Activated naive CD4-positive, alpha-beta T cell treated with Interleukin-2 at 50 U/mL for 16 hours (primary cell): ENCODE measurements around the gene ZCWPW2.

Source experiments
- DNase-seq: peaks from one replicate; pipeline ENCODE4 v3.0.0-alpha.2; 2020

The ZCWPW2 gene, protein sequence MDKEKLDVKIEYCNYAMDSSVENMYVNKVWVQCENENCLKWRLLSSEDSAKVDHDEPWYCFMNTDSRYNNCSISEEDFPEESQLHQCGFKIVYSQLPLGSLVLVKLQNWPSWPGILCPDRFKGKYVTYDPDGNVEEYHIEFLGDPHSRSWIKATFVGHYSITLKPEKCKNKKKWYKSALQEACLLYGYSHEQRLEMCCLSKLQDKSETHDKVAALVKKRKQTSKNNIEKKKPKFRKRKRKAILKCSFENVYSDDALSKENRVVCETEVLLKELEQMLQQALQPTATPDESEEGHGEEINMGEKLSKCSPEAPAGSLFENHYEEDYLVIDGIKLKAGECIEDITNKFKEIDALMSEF

DNA sequence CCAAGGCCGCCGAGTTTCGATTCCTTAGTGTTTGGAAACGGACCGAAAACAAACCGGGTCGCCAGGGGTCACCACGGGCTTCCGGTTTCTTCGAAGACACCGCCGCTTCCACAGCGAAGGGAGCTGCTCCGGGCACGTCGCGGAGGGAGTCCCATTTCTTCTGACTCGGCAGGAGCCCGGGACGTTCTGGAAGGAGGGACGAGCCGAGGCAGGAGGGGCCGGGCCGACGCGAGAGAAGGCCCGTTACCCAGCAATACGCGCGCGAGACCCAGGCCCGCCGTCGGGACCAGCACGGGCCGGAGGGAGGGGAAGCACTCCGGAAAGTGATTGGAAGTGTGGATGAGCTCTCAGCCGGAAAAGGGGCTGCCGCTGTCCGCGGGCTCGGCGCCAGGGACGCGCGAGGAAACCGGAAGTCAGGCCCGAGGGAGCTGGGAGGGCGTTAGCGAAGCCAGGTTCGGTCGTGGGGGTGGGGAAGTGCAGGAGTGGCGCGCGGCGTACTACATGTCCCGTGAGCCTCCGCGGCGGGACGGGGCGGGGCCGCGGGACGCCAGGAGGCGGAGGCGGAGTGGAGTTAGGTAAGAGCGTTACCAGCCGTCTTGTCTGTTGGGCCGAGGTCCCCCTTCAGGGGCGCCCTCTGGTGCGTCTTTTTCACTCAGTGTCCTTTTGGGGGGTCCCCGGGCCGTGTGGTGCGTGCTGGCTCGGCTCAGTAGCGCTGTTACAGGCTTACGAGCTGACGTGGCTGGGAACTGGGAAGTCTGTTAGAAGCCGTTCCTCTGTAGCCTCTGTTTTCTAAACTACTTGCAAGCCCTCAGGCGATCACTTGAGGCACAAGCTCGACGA lies at the start of gene ZCWPW2, which contains the start of gene AZI2:
TSS of gene ZCWPW2 (plus strand) at position 93 of the 840 bp plus-strand sequence. CDS start 64,348 bp downstream, outside the sequence.
TSS of gene AZI2 (minus strand) at position 196 of the 840 bp plus-strand sequence. CDS start 8,207 bp downstream, outside the sequence.
- DNase-seq, result peak; percentile 93

DNA sequence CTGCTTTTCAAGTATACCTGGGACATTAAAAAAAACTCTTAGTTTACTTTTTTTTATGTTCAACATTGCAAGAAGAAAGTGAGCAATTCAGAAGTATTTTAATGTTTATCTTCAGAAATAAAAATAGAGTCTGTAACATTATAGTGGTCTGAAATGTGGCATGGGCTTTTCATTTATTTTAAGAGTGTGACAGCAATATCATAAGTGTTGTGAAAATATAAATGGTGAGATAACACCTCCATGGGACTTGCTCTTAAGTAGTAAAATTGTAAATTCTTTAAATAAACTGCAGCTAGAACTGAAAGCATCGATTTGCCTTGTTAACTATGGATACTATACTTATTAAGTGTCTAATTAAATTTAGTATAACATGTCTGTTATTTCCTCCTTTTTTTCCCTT lies 48.8 kb upstream of the ZCWPW2 start:
- no peak for DNase-seq

DNA sequence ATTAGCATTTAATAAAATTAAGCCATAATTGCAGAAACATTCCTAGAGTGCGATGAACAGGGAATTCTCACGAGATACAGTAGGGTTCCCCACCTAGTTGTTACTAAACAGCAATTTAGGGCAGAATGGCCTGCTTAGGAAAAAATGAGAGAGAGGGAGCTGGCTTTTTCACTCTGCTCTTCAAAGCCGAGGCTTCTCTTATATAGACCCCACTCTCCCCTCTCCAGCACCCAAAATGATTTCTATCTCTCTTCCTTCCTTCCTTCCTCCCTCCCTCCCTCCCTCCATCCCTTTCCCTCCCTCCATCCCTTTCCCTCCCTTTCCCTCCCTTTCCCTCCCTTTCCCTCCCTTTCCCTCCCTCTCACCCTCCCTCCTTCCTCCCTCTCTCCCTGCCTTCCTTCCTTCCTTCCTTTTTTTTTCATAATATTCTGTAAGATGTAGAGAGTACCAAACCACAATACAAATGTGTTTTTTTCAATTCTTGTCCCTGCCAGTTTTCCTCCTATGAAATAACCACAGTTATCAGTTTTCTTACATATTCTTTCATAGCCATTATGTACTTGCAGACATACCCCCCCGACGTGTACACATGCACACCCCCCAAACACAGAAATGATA lies 48.1 kb upstream of the ZCWPW2 start:
- no peak for DNase-seq

DNA sequence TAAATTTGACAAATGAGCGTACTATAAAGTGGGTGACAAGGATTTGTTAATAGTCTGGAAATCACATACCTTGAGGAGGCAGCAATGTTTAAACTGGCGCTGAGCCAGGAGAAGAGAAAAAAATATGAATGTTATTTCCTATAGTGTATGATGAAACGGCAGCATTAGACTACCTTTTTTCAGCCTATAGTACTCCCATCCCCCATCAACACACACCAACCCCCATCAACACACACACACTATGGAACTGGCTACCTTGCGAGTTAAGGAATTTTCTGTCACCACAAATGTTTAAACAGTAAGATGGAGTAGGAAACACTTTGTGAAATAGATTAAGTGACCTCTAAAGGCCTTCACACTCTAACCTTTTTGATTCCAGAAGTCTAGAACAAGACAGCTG lies 46.8 kb upstream of the ZCWPW2 start:
- no peak for DNase-seq

DNA sequence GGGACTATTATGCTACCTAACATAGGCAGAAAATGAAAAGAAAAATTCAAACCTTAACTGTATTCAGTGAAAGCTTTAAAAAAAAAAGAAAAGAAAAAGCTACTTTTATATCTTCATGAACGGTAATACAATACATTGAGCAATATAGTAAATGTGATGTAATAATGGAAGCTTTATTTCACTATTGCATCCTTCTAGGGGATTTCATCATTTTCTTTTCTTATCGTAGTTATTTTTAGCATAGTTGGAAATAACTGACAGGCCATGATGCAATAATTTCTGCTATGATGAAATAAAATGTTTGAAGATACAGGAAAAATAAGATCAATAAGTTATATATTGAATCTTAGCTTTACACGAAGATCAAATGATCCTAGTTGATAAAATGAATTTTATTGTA lies 40.3 kb upstream of the ZCWPW2 start:
- no peak for DNase-seq

DNA sequence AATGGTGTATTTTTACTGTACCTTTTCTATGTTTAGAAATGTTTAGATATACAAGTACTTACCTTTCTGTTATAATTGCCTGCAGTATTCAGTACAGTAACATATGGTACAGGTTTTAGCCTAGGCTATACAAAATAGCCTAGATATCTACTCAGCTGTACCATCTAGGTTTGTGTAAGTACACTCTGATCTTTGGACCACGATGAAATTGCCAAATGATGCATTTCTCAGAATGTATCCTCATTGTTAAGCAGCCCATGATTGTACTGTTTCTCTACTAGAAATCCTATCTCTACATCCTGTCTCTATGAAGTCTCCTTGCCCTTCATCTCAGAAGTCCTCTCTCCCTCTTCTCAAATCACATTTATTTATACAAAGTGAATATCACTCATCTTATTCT lies 32.8 kb upstream of the ZCWPW2 start:
- DNase-seq, result no peak

DNA sequence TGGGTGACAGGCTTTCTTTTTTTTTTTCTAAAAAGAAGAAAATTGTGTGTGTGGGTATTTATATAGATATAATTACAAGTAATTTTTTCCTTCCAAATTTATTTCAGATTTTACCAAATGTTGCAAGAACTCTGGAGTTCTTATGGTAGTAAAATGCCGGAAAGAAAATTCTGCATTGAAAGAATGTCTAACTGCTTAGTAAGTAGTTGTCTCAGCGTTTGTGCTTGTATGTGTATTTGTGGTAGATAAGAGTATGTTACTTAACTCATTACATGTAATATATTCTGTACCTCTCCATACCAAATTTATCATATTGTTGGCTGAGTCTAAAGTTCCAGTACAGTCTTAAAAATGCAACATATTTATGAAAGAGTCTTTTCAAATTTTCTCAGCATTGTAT lies 32.3 kb upstream of the ZCWPW2 start:
- no peak for DNase-seq

DNA sequence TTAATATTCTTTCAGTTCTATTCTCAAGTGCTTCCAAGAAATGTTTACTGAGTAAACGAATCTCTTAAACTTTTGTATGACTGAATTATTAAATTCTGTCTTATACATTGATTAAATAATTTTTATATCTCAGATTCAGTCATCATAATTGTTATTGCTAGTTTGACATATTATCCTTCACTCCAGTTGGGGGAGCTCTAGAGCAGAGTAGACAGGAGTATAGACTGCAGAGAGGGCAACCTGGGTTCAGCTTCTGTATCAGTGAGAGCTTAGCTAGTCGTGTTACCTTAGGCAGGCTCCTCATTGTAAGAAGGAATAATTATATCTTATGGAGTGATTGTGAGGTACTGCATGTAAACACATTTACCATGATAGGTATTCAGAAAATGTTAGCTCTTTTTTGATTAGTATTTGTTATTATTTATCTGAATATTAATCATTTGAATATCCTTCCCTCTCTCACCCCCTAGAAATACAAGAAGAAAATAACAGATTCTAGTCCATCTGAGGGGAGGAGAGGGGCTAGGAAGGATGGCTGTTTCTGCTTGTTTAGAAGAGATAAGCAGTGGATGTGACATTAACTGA lies 31.0 kb upstream of the ZCWPW2 start:
- DNase-seq, result peak; percentile 9

DNA sequence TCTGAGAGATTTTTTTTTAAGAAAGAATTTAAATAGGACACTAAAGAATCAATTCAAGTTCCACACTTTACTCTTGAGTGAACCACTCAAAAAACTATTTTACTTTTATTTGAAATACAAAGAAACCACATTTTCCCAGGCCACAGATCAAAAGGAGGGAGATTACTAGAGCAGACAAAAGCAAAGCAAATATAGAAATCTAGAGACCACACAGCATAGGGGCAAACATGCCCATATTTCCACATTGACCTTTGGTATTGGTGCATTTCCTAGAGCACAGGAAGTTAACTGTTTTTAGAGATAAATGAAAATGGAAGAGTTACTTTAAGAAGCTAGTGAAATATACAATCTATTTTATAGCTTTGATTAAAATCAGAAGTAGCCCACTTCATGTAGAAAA lies 27.5 kb upstream of the ZCWPW2 start:
- no peak for DNase-seq

DNA sequence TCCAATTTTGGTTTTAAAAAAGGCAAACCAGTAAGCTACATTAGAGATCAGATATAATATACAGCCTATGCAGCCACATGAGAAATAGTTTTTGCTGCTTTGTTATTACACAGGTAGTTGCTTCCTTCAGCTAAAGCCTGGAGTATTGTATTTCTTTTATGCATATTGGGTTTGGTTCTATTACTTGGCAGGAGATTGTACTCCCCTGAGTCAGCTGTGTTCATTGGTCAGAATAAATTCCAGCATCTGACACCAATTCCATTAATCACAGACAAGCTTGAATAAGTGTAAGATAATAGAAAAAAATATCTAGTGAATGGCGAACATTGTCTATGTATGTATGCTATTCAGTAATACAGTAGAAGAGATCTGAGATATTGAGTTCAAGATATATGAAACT lies 26.1 kb upstream of the ZCWPW2 start:
- DNase-seq, result no peak

DNA sequence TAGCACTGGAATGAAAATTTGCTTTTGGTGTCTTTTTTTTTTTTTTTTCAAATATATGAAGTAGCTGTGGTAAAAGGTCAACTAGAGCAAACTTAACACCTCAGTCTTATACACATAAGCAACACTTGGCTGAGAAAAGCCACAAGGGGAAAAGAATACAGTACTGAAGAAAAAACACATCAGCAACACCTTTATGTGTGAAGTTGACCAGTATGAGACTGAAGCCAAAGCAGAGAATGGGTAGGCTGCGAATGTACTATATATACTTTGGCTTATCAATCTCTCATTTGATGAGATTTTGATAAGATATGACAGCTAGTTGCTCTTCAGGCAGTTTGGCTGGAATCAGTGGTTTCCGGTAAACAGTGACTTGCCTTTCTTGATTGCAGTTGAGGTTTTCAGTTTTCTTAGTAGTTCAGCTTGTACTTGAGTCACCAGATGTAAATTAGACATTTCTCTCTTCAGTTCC lies 22.0 kb upstream of the ZCWPW2 start:
- DNase-seq, result peak; percentile 43

DNA sequence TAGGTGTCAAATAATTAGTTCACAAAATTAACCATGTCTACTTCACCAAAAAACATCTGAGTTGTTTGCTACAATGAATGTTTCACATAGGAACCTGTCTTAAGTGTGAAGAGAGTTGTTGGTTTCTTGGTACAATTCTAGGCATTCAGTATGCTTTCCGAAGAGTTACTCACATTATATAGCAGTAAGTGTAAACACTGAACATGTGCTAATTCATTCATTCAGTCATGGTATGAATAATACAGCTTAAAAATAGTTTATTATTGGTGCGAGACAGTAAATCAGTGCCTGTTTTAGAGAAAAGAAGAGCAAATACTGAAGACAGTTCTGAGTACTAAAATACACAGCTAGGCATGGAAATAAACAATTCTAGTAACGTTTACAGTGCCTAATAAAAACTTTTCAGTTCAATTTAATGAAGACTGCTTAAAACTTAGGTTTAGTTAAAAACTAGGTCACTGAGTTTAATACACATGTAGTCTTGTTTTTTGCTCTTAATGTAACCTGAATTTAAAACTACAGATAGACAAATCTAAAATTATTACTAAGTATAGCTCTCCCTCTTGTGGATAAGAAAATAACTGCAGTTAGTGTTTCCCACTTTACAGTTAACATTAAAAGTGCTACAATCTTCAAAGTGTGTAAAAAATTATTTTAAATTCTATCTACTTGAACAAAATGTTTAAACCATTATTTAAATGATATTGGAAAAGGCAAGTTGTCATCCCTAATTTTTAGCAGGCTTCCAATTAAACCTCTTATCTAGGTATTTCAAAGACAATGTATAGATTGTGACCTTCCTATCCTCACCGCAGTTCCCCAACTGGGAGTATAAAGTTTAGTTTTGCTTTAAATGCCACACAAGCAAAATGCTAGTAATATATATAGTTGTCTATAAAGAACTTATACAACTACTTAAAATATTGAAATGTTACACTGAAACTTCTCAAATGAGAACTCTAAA lies 20.1 kb upstream of the ZCWPW2 start:
- DNase-seq, result no peak

DNA sequence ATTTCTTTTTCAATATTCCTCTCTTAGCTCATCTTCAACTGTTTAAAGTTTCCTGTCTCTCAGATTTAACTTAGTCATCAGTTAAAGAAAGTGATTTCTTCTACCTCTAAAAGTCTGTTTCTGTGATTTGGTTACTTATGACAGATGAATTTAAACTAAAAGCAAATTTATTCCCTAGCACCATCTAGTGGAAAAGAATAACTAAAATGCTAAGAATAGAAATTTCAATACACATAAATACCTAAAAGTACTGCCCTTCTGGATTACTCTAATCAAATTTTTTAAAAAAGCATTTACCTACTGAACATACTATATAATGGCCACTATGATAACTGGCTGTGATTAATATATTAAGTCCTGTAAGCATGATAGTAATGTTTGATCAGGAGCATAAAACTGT lies 14.0 kb upstream of the ZCWPW2 start:
- no peak for DNase-seq

DNA sequence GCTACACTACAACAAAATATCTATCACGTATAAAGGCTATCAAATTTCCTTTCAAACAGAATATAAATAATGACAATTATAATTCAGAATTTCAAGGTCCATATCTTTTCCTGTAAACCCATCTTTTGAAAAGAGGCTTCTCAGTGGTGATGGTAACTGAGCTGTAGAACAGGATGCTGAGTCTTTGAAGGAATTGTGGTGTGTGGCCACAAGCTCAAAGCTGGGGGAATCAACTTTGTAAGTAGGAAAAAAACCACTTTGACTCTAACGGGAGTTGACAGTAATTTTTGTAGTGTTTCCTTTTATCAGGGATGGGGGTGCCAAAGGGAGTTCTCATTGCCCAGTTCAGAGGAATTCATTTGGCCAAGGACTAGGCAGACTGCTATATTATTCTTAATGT lies 13.3 kb upstream of the ZCWPW2 start:
- no peak for DNase-seq

DNA sequence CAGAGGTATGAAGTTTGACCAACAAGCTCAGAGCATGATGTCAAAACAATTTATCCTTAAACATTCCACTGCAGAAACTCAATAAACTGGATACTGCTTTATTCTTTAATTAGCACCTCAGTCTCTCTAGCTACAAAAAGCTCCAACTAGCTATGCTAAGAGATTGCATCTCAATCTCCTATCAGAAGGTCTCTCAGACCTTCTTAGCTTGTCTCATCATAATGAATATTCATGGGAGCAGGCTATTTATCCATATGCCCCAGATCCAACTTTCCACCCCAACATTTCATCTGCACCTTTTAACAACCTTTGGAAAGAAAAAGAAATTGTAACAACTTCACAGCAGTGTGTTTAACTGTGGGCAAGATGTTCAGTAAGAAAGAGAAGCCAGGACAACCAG lies 11.3 kb upstream of the ZCWPW2 start:
- DNase-seq, result no peak

DNA sequence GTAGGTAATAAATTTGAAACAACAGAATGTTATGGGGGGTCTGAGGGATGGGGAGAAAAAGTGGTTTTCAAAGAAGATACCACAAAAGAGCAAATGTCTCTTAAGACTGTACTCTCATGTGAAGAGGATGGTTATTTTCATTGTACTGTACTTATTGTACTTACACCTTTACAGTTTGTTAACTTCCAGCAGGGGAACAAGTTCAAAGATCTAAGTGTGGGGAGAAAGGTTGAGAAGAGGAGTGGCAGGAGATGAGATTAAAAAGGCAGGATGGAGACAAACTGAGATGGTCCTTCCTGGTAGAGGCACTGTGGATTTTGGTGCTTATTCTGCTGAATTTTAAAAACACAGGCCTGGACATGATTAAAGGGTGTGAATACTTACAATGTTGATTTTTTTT lies 5.4 kb upstream of the ZCWPW2 start:
- DNase-seq, result no peak

DNA sequence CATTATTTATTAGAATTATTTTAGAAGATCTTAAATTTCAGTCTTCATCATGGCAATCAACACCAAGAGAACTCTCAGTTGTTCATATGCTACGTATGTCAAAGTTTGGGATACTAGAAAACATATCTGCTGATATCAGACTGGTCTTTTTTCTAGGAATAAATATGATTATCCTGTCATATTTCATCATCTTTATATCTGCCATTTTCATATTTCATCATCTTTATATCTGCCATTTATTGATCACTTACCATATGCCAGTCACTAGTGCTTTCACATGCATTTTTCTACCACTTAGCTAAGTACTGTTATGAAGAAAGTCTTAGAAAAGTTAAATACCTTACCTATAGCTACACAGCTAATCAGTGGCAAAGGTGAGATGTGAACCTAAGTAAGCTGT lies 2.8 kb upstream of the ZCWPW2 start:
- DNase-seq, result no peak

DNA sequence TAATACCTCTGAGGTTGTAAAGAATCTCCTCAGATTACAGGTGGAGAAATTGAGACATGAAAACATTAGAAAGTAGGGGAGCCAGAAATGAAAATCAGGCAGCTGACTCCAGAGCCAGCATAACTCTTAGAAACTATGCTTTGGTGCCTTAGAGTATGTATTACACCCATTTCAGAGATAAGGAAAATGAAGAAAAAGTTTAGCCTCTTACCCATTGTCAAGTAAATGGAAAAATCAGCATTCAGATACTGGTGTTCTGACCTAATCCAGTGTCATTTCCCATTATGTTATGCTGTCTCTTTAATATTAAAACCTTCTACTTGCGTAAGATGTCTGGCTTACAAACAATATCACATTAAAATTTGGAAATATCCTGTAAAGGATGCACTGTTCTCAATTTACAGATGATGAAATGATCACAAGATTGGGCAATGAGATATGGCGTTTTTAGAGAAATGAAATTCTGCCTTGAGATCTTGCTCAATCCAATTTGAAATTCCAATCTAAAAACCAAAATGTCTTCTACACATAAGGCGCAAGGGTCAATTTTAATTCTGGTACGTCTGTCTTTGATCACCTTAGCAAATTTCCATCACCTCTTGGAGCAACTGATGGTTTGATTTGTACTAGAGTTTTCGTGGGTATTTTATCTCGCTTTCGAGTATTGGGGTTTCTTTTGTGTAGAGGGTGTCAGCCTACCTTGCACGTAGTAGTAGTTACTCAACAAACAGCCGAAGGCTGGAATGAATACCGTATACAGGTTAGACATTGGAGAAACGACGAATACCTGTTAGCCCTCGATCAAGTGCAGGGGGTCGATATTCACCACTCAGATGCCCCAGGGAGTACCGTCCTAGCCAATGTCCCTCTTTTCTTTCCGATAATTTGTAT lies 902 bp upstream of the ZCWPW2 start:
- DNase-seq, result no peak

DNA sequence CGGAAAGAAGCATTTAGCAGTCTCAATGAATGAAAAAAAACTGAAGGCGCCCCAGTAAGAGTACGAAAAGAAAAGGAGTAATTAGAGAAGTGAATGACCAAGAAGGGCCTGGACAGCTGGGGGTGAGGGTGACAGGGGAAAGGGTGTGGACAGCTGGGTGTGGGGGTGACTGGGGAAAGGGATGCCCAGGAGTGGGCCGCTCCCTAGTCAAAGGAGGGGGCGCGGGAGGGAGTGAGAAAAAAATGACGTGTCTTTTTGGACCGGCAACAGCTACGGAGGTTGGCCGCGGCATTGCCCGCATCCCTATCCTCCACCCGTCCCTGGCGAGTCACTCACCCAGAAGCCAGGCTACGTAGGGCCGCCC lies 274 bp upstream of the ZCWPW2 start:
- no peak for DNase-seq

DNA sequence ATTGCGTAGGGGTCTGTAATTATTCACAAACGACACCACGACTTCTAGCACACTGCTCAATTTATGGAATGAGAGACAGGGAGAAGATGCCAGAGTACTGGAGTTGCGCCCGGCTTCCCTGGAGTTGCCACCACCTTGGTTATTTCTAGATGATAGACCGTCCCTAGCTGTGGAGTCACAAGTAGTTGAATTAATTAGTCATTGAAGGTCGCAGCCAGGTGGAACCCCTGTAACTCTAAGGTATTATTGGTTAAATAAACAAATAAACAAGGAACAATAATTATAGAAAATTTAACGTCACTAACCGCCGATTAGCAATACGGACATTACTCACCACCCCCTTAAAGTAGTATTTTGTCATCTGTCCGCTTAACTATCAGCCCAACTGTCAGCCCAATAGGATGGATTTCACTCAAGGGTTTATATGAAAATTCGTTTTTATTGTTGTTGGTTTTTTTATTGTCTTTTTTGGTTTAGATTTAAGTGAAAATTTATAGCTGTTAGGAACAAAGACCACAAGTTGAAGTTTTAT lies 1.0 kb downstream of the ZCWPW2 start:
- no peak for DNase-seq

DNA sequence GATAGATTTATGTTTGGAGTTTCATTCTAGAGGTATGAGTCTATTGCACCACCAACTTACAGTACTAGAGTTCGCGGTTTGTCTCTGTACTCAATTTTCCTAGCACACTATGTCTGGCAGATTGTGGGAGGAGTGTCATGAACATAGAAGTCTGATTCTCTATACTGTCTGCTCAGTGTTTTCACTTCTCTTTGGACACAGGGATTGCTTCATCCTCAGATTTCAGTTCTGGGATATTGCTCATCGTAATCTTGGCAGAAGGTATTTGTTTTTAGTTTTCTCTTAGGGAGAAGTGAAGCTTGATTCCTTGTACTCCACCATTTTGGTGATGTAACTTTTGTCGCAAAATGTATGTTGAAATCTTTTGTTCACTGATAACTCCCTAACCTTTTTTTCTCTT lies 27.9 kb downstream of the ZCWPW2 start:
- no peak for DNase-seq
